ENCODE results near the gene SPEF2.

The SPEF2 gene

DNA sequence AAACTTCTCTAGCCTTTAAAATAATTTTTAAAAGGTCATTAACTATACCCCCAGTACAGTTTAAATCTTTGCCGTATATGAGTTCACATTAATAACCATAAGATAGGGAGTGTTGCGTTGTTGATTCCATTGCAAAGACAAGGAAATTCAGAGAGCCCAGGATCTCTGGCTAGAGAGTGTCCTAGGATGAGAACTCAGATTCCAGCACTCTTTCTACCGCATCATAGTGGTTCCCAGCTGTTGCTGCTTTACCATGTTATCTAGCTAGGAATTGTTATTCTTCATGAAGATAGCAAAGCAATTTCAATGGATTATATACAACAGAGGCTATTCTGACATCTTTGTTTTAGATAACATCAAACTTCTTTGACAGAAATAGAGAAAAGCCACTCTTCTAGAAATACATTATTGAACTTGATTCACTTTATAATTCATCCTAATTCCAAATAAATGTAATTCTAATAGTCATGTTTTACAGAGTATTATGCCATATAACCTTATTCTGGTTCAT, 160.7 kb downstream of the SPEF2 start:
- DNase-seq (ENCODE audit: low spot score): no peak

DNA sequence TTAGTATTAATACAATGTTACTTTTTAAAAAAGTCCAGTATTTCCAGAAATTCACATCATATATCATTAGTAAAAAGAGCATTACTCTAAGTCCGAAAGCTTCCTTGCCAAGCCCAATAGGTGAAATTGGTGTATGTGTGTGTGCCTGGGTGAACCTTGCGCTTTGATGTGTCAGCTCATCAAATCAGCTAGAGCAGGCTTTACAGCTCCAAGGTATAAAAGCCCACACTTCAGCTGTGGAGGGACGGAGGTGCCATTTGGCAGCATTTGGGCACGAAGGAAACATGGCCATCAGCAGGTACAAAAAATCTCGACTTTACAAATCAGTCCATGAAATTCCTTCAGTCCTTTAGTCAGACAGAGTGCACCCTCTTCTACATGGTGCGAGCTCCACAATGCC, 162.6 kb downstream of the SPEF2 start:
- DNase-seq (ENCODE audit: low spot score): no peak

DNA sequence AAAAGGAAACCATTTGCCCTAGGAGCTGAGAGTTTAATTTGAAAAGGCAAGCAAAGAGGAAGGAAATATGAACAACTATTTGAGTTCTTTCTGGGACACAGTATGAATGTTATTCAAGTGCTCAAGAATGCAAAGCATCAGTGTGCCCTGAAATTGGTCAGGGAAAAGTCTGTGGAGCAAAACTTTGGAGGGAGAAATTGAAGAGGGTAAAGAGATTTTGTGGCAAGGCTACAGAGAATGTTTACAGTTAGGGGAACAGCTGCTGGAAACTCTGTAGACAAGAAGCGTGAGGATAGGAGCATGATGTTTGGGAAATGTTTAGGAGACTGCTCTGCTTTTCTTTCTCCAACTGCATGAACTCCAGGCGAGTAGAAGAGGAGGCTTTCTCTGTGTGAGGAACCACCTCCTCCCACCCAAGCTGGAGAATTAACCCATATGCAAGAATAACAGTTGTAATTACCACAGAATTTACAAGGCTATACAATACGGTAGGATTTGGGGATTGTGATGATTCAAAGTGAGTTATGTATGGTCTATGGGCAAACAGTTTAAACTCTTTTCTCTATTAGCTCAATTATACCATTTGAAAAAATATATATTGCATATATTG, 163.6 kb downstream of the SPEF2 start:
- no peak for DNase-seq (ENCODE audit: low spot score)

DNA sequence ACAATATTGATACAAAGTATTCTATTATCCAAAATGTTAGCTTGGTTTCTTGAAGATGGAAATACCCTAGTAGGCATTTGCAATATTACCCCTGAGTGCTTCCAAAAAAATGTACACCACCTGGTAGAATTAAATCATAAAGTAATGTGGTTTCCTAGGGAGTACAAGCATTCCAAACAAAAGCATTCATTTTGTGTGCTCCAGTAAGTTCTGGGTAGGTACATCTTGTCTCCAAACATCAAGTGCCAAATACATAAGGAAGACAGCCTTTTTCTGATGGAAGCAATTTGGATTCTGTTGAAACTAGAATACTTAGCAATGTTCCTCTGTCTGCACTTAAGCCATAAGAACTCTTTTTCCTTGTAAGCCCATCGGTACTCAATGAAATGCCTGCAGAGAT, 165.9 kb downstream of the SPEF2 start:
- DNase-seq (ENCODE audit: low spot score): no peak

DNA sequence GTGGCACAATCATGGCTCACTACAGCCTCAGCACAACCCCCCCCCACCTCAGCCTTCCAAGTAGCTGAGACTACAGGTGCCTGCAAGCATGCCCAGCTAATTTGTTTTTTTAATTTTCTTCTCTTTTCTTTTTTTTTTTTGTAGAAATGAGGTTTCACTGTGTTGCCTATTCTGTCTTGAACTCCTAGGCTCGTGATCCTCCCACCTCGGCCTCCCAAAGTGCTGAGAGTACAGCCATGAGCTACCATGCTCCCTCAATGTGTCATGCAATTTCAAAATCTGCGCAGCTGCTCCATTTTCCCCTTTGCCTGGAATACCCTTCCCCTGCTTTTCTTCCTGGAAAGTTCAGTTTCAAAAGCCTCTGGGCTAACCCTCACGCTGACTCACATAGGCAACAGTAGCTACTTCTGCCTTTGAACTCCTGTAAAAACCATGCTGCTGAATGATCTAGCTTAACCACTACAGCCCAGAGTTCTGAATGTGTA, 168.0 kb downstream of the SPEF2 start:
- DNase-seq (ENCODE audit: low spot score): no peak

DNA sequence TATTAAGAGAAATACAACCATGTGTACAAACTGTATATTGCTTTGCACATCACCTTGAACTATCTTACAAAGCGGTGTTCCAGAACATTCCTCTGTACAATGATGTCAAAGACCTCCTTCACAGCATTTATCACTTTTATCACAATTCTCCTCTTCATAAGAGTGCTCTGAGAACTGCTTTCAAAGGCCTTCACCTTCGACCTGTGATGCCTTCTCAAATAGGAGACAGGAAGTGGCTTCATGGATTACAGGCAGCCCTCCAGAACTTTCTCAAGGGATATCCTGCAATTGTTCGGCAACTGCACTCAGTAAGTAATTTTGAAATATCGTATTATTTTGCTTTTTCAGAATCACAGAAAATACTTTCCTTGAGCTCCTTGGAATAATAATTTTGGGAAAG, 171.1 kb downstream of the SPEF2 start:
- no peak for DNase-seq (ENCODE audit: low spot score)

DNA sequence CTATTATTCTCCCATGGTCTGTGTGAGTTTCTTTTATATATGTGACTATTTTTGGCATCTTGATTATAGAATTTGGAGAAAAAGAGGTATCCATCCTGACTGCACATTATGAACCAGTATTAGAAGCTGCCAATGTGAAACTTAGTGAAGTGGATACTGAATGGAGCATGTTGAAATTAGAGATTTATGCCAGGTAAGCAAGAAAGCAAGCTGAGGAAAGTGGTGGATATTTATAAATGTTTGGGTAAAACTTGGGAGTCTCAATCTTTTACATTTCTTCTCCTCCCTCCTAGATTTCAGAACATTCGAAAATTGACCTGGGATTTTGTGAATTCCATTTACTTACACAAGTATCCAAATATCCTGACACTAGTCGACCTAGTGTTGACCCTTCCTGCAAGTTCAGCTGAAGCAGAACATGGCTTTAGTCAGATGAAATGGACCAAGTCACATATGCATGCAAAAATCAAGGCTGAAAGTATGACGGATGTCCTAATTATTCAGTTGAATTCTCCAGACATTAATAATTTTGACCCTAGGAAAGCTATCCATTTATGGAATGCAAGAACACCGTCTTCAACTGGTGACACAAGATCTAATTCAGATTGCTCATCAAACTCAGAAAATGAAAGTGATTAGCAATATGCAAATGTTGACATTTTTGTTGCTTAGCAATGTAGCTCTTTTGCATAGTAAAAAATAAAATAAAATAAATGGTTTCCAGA, 172.2 kb downstream of the SPEF2 start:
- DNase-seq (ENCODE audit: low spot score): no peak

DNA sequence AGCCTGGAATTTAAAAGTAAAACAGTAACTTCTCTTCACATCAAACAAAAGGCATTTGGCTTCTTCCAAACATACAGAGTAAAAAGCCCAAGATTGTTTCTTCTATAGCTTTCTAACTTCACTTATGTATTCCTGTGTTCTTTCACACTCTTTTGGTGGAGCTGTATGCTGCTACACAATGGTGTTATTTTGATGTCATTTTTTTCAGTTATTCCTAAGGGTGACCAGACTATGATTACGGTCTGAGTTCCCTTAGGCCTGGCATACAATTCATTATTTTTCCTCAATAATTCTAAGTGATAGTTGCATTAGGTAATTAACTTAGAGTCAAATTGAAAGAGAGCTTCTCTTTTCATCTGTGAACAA, 172.8 kb downstream of the SPEF2 start:
- no peak for DNase-seq (ENCODE audit: low spot score)

DNA sequence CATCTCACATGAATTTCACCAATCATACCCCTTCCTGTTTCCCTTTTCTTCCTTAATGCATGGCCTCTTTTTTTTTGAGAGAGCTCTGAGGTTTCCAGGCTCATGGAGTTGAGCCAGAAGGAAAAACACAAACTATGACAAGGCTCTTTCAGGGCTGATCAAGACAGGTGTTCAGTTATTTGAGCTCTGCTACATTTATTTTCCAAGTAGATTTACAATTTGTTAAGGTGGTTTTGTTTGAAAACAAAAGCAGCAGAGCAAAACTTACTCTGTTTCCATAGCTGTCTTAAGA, 176.6 kb downstream of the SPEF2 start:
- DNase-seq (ENCODE audit: low spot score): no peak

DNA sequence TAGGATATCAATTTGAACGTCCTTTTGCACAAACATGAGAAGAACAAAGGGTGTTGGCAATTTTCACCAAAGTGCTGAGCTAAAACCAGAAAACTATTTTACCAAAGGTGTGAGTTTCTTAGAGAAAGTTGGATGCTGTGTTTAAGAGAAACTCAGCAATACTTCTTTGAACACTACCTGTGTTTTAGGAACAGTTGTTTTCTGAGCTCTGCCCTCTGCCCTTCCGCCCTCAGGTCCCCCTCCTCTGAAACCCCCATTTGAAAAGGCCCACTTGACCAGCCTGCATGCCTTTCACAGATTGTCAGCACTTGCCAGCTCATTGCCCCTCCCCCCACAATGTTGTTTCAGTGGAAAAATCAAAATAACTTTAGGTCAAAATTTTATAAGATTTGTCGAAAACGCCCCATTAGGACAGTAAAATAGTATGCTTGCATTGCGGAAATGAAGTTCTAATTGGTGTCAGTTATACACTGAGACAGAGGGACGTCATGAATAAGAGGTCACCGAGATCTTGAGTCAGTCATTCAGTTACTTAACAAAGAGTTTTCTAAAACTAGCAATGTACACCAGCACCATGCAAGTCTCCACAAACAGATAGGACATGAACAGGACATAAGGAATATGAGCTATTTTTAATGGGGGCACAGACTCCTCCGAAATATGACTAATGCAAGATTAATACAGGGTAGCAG, 177.2 kb downstream of the SPEF2 start:
- no peak for DNase-seq (ENCODE audit: low spot score)

DNA sequence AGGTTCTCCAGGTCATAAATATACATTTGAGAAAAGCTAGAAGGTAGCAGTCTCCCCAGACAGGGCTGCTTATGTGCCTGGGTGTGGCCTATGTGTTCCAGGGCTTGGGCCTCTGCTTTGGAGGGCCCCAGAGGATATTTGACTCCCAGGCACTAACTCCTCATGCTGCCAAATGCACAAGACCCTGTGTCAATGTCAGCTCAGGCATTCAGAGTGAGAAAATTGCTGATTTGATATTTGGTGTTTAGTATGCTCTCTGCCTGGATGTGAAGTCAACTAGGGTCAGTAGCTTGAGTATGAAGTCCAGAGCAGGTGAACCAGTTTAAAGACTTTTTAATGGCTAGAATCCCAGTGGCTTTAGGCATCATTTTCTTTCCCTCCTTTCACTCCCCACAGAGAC, 181.5 kb downstream of the SPEF2 start:
- DNase-seq (ENCODE audit: low spot score): no peak

DNA sequence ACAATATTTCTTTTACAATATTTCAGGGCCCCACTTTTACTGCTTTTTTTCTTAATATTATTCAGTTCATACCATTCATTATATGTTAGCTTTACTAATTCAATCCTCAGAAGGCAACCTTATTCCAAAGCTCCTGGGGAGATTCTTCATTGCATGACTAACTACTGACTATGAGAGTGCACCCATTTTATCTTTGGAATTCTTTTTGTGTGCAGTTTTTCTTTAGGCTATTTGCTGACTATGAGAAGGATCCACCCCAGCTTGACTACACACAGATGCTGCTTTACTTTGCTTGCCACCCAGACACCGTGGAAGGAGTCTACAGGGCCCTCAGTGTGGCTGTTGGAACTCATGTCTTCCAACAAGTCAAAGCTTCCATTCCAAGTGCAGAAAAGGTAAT, 182.1 kb downstream of the SPEF2 start:
- no peak for DNase-seq (ENCODE audit: low spot score)

DNA sequence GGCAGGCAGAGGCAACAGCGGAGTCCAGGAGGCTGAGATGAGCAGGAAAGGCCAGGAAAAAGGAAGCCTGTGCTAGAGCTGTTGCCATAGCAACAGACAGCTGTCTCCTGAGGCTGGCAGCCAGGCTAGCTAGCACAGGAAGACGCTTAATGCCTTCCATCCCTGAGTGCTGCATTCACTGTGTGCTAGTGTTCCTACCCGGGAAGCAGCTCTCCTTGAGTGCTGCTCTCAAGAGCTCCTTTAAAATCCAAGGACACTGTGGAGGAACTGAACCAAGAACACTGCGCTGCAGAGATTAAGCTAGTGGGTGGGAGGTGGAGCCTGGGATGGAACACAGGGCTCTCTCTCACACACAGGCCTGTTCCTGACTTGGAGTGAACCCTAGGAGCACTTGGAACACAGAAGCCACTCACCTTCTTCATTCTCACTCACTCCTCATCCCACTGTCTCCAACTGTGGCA, 185.6 kb downstream of the SPEF2 start:
- no peak for DNase-seq (ENCODE audit: low spot score)

DNA sequence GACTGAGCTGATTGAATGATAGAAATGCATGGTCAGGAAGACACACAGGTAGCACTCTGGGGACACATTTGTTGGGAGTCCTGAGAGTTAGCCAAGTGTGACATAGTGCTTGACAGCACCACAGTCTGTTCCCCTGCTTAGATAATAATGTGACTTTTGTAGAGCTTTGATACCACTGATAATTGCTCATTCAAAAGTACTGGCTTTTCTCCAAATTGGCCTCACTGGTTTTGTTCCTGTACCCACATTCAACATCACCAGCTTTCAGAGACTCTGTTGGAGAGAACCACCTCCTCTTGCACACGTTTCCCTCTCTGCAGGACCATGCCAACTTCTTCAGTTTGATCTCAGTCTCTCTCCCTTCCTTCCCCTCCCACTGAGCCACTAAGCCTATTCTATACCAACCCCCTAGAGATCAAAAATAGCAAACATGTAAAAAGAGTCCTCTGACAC, 186.6 kb downstream of the SPEF2 start:
- no peak for DNase-seq (ENCODE audit: low spot score)

DNA sequence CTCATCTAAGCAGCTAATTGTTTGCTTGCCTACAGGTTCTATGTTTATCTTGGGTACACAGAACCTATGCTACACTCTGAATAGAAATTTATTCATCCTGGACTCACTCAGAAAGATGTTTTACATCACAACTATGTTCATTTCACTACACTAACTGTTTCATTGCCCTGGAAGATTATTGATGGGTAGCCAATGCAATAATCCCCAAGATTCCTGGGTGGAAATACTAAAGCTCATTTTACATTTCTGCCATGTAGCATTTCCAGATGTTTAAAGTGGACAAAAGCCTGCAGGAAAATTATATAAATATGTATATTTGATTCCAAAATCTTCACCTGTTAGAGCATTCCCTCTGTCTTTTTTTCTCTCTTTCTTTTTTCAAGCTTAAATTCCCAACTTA, 187.2 kb downstream of the SPEF2 start:
- DNase-seq (ENCODE audit: low spot score): no peak

DNA sequence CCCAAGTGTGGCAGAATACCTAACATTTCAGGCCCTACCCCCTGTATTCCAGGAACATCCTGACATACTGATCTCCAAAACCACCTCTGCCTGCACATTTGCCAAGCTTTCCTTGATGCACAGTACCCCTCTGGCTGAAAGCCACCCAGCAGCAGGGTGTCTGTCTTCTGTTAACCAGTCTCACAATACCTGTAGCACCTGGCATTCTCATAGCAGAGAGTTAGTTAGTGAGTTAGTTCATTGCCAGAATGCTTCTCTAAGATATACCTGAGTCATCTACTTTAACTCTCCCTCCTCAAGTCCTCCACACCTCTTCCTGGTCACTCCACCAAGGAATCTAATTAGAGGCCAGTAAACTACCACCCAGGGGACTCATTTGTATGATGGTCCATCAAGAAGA, 192.9 kb downstream of the SPEF2 start:
- no peak for DNase-seq (ENCODE audit: low spot score)

DNA sequence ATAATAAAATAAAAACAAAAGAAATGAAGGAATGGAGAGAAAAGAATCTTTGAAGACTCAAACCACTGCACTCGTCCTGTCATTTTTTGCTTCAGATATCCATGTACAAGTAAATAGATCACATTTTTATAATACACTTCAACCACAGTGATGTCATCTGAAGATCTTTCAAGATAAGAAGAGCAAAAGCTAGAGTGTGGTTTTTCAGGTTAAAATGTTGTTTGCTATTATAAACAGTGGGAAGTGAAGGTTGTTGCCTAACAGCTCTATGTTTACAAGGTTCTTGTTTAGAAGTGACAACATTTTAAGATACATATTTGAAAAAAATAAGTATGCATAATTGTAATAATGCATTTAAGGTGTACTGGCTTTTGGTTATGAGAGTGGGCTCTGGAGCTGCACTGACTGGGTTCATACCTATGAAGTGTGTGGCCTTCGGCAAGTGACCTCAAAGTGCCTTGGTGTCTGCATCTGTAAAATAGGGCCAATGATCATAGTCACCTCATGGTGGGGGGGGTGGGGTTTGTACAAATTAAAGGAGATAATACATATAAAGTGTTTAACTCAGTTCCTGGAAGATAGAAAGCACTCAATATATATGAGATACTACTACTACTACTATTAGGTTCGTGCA, 193.6 kb downstream of the SPEF2 start:
- DNase-seq (ENCODE audit: low spot score): no peak

DNA sequence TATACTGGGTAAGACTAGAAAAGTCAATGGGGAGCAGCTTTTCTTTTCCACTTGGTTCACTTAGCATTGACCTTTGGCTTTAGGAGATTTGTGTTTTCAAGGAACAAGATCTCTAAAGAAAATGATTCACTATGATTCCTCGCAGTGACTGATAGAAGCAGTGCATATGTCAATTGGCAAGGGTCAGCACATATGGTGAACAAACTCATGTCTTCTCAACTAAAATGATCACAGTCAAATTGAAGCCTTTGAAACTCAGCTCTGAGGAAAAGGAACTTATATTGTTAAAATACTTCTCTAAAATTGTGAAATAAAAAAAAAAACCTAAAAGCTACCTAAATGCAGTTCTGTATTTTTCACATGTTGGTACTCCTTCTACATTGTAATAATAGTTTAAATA, 195.9 kb downstream of the SPEF2 start:
- no peak for DNase-seq (ENCODE audit: low spot score)

DNA sequence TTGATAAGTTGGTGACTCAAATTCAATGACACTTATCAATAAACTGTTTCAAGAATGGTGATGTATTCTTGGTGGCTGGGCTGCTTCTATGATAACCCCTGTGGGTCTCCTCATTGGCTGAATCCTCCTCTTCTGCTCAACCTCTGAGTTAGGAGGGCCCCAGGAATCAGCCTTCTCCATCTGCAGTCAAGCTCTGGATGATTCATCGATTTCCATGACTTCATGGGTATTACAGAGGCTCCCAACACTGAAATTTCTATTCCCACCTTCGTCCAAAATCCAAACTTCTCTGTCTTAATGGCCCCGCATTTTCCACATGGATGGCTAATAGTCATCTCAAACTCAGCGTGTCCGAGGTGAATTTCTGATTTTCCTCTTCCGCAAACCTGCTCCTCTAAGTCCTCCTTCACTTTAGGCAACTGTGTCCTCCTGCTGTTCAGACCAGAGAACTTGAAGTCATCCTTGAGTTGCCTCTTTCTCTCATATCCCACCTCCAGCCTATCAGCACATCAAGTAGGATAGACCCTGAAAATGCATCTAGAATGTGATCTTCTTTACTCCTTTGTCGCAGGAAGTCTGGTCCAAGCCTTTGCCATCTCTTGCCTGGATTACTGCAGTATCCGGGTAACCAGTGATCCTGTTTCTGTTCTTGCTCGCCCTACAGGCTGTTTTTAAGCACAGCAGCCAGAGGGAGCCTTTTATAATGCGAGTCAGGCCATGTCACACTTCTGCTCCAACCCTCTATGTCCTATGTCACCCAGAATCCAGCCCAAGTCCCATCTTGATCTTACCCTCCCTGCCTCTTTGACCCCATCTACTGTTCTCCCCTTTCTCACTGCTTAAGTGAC, 197.7 kb downstream of the SPEF2 start:
- no peak for DNase-seq (ENCODE audit: low spot score)

DNA sequence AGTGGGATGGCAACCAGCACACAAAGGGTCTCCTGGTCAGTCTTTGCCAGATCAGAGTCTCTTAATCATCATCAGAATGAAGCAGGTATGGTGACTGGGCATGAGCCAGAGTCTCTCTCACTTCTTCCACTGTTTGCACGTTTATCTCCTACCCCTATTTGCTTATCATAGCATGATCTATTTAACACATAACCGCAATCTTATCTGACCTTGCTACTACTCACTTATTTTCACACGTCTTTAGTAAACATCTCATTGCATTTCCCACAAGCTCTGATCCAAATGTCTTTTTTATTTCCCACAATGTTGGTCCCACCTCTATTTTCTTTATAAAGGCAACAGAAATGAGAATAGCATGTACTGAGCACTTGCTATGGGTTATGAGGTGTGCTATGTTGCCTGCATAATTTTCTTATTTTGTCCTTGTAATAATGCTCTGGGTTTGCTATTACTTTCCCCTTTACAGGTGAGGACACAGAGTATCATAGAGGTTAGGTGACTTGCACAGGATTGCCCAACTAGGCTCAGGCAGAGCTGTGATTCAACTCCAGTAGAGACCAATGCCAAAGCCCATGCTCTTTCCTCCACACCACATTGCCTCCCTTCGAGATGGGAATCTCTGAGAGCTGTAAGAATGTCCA, 199.3 kb downstream of the SPEF2 start:
- DNase-seq (ENCODE audit: low spot score): no peak

DNA sequence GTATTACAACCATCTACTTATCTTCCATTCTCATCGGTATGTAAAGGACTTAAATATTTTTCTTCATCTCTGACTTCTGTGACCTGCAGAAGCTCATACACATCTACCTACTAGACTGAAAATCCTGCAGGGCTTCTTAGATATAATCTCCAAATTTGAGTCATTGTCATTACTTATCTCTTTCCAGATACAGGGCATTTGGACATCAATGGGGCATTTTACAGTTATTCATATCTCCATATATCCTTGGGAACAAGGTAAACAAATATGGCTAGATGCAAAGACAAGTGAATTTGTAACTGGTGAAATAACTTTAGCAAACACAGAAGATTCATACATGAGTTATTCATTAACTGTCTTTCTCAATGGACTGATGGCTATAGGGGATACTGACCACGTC, 201.4 kb downstream of the SPEF2 start:
- DNase-seq (ENCODE audit: low spot score): no peak
